IPS DF 6.9 (cell line): ENCODE data around the gene NTF3.
"Not testable (repeated sequence)": the region's sequence is repeated elsewhere in the genome, so short reads cannot be mapped to it uniquely, and the experiment has no call there.

Experiments used
- DNase-seq: peaks from one replicate; pipeline ENCODE4 v3.0.0-alpha.2; 2013; ENCODE audit warnings: low read depth, low spot score
- H3K27ac ChIP-seq: one replicate; pipeline ENCODE4 v1.5.1; 2013; ENCODE audit warnings: low read length, control low read depth
- H3K27me3 ChIP-seq: 2 replicates; pipeline ENCODE4 v1.6.1; 2013; ENCODE audit warnings: mild to moderate bottlenecking, low read length; ENCODE audit not compliant: control insufficient read depth, insufficient read depth
- H3K36me3 ChIP-seq: 2 replicates; pipeline ENCODE4 v1.6.1; 2013; ENCODE audit warnings: low read length; ENCODE audit not compliant: control insufficient read depth, insufficient read depth
- H3K4me1 ChIP-seq: 2 replicates; pipeline ENCODE4 v1.6.1; 2013; ENCODE audit warnings: low read length; ENCODE audit not compliant: control insufficient read depth, insufficient read depth
- H3K4me3 ChIP-seq: 2 replicates; pipeline ENCODE4 v1.5.1; 2013; ENCODE audit warnings: mild to moderate bottlenecking, low read length
- H3K9me3 ChIP-seq: 2 replicates; pipeline ENCODE4 v1.6.1; 2013; ENCODE audit warnings: low read length, inconsistent platforms; ENCODE audit not compliant: control insufficient read depth, insufficient read depth
- WGBS: extraction: QIAGEN DNeasy Blood & Tissue Kit; methylation state at CpG from one replicate; pipeline ENCODE4 v1.1.7; 2013; ENCODE audit warnings: mixed read lengths, missing lambda C conversion rate; ENCODE audit not compliant: insufficient read length, insufficient coverage; 5-methylcytosine and 5-hydroxymethylcytosine counted together

Gene NTF3

DNA sequence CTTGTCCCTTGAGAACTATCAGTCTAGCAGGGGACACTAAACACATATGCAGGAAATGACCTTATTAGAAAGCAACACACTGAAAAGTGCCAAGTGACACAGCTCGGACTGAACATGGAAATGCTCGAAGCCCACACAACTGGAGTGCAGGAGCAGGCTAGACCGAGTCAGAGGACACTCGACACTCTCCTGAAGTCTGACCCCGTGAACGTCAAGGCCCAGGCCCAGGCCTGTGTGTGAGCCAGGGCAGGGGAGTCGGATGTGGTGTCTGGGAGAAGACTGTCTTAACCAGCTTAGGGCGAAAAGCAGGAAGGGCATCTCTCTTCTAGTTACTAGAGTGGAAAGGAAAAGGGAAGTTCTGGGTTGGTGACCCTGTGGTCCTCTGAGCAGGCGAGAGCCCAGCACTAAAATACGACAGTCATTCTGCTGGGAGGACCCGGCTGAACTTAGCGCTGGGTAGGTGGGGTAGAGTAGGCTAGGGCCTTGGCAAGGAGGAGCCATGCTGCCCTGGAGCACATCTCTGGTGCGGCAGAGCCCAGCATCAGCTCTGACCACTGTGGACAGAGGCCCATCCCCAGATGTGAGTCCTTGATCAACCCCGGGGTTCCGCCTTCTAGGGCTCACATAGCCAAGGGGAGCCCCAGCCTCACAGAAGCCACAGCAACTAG is 93.0 kb downstream of the NTF3 start:
- Histone ChIP-seq H3K4me3 (no peak overlapping the region), H3K27ac (no peak overlapping the region), H3K9me3 (no peaks in the 10 kb centered on the region), H3K4me1 (no peaks in the 10 kb centered on the region), H3K27me3 (no peaks in the 10 kb centered on the region), H3K36me3 (no peaks in the 10 kb centered on the region)
- no CpG with 5 or more reads among the region's 15 CpGs for WGBS
- no peak for DNase-seq

DNA sequence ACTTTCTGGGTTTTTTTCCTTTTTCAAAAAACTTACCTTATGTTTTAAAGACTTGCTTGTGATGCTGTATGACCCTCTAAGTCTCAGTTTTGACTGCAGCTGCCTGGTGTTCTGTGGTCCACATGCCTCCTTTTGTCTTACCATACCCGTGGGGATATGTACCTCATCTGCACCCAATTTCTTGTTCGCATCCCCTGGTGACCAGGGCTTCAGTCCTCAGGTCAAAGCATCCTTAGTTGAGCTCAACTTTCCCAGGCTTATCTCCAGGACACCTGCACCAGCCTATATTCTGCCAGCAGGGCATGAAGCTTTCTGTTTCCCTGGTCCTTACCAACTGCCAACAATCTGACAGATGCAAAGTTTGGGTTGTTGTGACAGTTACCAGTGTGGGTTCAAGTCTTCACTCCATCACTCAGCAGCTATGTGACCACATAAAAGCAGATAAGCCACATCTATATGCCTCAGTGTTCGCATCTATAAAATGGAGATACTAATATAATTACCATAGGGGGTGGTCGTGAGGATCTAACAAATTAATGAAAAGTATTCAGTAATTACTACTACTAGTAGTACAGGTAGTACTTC is 94.0 kb downstream of the NTF3 start:
- no peaks in the 10 kb centered on the region for H3K27me3 ChIP-seq
- no peak overlapping the region for H3K27ac ChIP-seq
- no peaks in the 10 kb centered on the region for H3K9me3 ChIP-seq
- WGBS, result no CpG with 5 or more reads among the region's 4 CpGs
- H3K36me3 ChIP-seq, result no peaks in the 10 kb centered on the region
- H3K4me1 ChIP-seq, result no peaks in the 10 kb centered on the region
- H3K4me3 ChIP-seq, result no peak overlapping the region
- no peak for DNase-seq

DNA sequence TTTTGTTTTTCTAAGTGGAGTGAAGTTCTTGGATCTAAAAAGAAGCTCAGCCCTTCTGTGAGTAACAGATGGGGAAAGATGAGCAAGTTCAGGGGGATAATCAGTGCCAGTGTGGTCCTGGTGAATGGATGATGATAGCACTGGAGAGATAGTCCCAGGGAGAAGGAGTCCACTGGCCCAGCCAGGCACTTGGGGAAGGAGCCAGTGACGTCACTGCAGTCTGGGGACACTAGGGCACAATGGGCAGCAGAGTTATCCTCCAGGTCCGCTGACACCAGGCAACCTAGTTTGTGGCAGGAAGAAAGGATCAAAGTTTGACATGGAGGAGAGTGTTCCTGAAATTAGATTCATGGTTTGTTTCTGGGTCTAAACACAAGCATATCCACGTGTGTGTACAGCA is 101.5 kb downstream of the NTF3 start:
- WGBS, result no CpG with 5 or more reads among the region's 3 CpGs
- H3K4me1 ChIP-seq, result no peaks in the 10 kb centered on the region
- no peaks in the 10 kb centered on the region for H3K9me3 ChIP-seq
- no peaks in the 10 kb centered on the region for H3K36me3 ChIP-seq
- H3K27me3 ChIP-seq, result no peaks in the 10 kb centered on the region
- H3K27ac ChIP-seq, result no peak overlapping the region
- H3K4me3 ChIP-seq, result no peak overlapping the region
- DNase-seq, result no peak

GRCh38 chr12:5534426-5535199 is 102.7 kb downstream of the NTF3 start:
- no peaks in the 10 kb centered on the region for H3K27me3 ChIP-seq
- H3K36me3 ChIP-seq, result no peaks in the 10 kb centered on the region
- no CpG with 5 or more reads among the region's 10 CpGs for WGBS
- H3K4me1 ChIP-seq, result no peaks in the 10 kb centered on the region
- DNase-seq, result no peak
- no peaks in the 10 kb centered on the region for H3K9me3 ChIP-seq
- no peak overlapping the region for H3K4me3 ChIP-seq
- H3K27ac ChIP-seq, result no peak overlapping the region

GRCh38 chr12:5535541-5535940 is 103.6 kb downstream of the NTF3 start:
- H3K4me1 ChIP-seq, result no peaks in the 10 kb centered on the region
- H3K27ac ChIP-seq, result no peak overlapping the region
- no peak for DNase-seq
- no peak overlapping the region for H3K4me3 ChIP-seq
- no peaks in the 10 kb centered on the region for H3K36me3 ChIP-seq
- no peaks in the 10 kb centered on the region for H3K27me3 ChIP-seq
- no peaks in the 10 kb centered on the region for H3K9me3 ChIP-seq
- WGBS, result no CpG with 5 or more reads among the region's 3 CpGs

DNA sequence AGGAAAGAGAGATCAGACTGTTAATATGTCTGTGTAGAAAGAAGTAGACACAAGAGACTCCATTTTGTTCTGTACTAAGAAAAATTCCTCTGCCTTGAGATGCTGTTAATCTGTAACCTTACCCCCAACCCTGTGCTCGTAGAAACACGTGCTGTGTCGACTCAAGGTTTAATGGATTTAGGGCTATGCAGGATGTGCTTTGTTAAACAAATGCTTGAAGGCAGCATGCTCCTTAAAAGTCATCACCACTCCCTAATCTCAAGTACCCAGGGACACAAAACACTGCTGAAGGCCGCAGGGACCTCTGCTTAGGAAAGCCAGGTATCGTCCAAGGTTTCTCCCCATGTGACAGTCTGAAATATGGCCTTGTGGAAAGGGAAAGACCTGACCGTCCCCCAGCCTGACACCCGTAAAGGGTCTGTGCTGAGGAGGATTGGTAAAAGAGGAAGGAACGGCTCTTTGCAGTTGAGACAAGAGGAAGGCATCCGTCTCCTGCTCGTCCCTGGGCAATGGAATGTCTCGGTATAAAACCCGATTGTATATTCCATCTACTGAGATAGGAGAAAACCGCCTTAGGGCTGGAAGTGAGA is 105.2 kb downstream of the NTF3 start:
- H3K4me1 ChIP-seq, DNase-seq: not testable (repeated sequence)

DNA sequence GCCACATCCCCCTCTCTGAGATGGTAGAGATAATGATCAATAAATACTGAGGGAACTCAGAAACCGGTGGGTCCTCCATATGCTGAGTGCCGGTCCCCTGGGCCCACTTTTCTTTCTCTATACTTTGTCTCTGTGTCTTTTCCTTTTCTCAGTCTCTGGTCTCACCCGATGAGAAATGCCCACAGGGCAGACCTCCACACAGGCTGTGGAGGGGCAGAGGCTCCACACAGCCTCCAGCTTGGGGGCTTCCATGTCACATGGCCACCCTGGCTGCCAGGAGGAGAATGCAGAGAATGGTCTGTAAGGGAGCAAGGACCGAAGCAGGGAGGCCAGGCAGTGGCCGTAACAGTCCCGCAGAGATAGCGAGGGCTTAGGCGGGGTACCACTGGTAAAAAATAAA is 105.9 kb downstream of the NTF3 start:
- no peaks in the 10 kb centered on the region for H3K4me1 ChIP-seq
- no CpG with 5 or more reads among the region's 8 CpGs for WGBS
- no peak for DNase-seq
- no peak overlapping the region for H3K27ac ChIP-seq
- H3K27me3 ChIP-seq, result no peaks in the 10 kb centered on the region
- H3K4me3 ChIP-seq, result no peak overlapping the region
- no peaks in the 10 kb centered on the region for H3K9me3 ChIP-seq
- H3K36me3 ChIP-seq, result no peaks in the 10 kb centered on the region

More for the DNA sequence above, 105.2 kb downstream of the NTF3 start:
- not testable (repeated sequence) for H3K4me3 ChIP-seq, H3K27ac ChIP-seq, H3K27me3 ChIP-seq, H3K36me3 ChIP-seq, H3K9me3 ChIP-seq
- WGBS, result no CpG with 5 or more reads among the region's 13 CpGs
